Neural cell (in vitro differentiated cells): ENCODE measurements around the gene LPGAT1.

Experiments used
- EP300 ChIP-seq: fragments of 450-650 bp; conservative IDR thresholded peaks from 2 replicates; pipeline ENCODE4 v1.6.1; 2014; ENCODE audit warnings: antibody characterized with exemption, mild to moderate bottlenecking, moderate library complexity; ENCODE audit not compliant: poor library complexity, severe bottlenecking
- POLR2AphosphoS5 ChIP-seq: IDR thresholded peaks from 2 replicates; pipeline ENCODE4 v1.6.1; 2012
- TF ChIP-seq, protein P1 (sequence below): fragments of 450-650 bp; IDR thresholded peaks from 2 replicates; pipeline ENCODE4 v1.5.1; 2014; ENCODE audit warnings: antibody characterized with exemption, mild to moderate bottlenecking, moderate library complexity; ENCODE audit not compliant: poor library complexity, severe bottlenecking

DNA sequence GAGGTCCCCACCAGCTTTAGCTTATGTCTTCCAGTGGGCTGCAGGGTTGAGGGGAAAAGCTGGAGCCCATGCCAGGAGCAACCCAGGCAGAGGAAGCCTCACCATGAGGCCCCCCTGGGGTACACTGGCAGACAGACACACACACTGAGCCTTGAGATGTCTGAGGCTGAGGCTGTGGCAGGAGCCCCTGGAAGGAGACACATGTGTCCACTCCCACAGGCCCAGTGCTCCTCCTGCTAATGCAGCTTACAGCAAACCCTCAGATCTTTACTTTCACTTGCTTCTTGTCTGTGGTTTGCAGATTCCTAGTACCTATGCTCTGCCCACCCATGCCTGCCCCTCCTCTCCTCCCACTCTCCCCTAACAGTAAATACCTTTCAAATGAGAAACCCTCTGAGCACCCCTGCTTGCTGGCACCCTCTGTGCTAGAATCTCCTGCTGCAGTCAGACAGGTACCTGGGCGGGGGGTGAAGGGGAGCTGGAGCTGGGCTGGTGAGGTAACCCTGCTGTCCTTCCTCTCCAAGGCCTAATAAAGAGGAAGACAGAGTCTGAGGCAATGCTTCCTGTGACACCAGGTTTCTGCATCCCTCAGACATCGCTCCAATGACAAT, 91.8 kb downstream of the LPGAT1 start:
- no peak for TF ChIP-seq EP300
- TF ChIP-seq POLR2AphosphoS5, result no peak
- TF ChIP-seq, protein P1, sequence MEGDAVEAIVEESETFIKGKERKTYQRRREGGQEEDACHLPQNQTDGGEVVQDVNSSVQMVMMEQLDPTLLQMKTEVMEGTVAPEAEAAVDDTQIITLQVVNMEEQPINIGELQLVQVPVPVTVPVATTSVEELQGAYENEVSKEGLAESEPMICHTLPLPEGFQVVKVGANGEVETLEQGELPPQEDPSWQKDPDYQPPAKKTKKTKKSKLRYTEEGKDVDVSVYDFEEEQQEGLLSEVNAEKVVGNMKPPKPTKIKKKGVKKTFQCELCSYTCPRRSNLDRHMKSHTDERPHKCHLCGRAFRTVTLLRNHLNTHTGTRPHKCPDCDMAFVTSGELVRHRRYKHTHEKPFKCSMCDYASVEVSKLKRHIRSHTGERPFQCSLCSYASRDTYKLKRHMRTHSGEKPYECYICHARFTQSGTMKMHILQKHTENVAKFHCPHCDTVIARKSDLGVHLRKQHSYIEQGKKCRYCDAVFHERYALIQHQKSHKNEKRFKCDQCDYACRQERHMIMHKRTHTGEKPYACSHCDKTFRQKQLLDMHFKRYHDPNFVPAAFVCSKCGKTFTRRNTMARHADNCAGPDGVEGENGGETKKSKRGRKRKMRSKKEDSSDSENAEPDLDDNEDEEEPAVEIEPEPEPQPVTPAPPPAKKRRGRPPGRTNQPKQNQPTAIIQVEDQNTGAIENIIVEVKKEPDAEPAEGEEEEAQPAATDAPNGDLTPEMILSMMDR, result no peak
